GM12878 (cell line): ENCODE measurements around the gene ARHGAP22. TPM values are rescaled to one million over a fixed set of nuclear protein-coding genes. Genes with fewer than 3 reads are reported as not detected.

Source experiments
- ATAC-seq: fragments of 200-7000 bp; cut with Tn5 transposase; 3 replicates; pipeline ENCODE4 v1.9.1; 2020; ENCODE audit warnings: mild to moderate bottlenecking, moderate library complexity
- BruUV-seq: library from RNA; stranded (reverse); fragments of 400-500 nt; replicated peaks from 2 replicates; lab custom pipeline; 2021; lab: Mats Ljungman, UMichigan
- CTCF ChIA-PET: fragments of 300-600 bp; sonication (Branson Sonifier 250); formaldehyde crosslinking; extraction: SDS; loops from one replicate; lab custom pipeline; 2021; ENCODE audit warnings: inconsistent platforms; lab: Yijun Ruan, JAX
- POLR2A ChIA-PET: fragments of 350-600 bp; formaldehyde crosslinking; extraction: SDS; loops from one replicate; lab custom pipeline; 2021; ENCODE audit warnings: inconsistent platforms; lab: Charles Lee
- RAD21 ChIA-PET: fragments of 300-600 bp; sonication (Branson Sonifier 250); formaldehyde crosslinking; loops from one replicate; lab custom pipeline; 2023; ENCODE audit warnings: antibody characterized with exemption; ENCODE audit not compliant: unreplicated experiment; lab: Charles Lee
- SMC1A ChIA-PET: fragments of 300-600 bp; sonication (Branson Sonifier 250); formaldehyde crosslinking; loops from one replicate; lab custom pipeline; 2023; ENCODE audit not compliant: unreplicated experiment, uncharacterized antibody; lab: Charles Lee
- DNase-seq: peaks from one replicate; pipeline ENCODE4 v3.0.0-alpha.2; 2011; ENCODE audit warnings: low read depth, low spot score
- FAIRE-seq: peaks from 3 replicates; lab custom pipeline; 2011; peaks lifted over from hg19 to GRCh38; lab: Jason Lieb, UNC
- H2AFZ ChIP-seq: 2 replicates; pipeline ENCODE4 v1.6.0; 2011; ENCODE audit warnings: low read depth, low read length, control low read depth; ENCODE audit not compliant: control insufficient read depth
- H3K27ac ChIP-seq: 2 replicates; pipeline ENCODE4 v1.5.1; 2011; ENCODE audit warnings: control low read depth; ENCODE audit not compliant: control insufficient read depth, insufficient read depth
- H3K27me3 ChIP-seq, 2 experiments: replicated peaks in 1 of 2; 2 replicates each; pipeline versions ENCODE4 v1.6.0 to v1.6.1; 2011; ENCODE audit warnings: low read length in 1 of 2; ENCODE audit not compliant: control insufficient read depth in 2 of 2, insufficient read depth in 2 of 2
- H3K36me3 ChIP-seq, 2 experiments: 2 replicates each; pipeline ENCODE4 v1.5.1; 2011; ENCODE audit warnings: low read length in 1 of 2; ENCODE audit not compliant: control insufficient read depth in 2 of 2, insufficient read depth in 2 of 2
- H3K4me1 ChIP-seq: 2 replicates; pipeline ENCODE4 v1.6.1; 2011; ENCODE audit warnings: mild to moderate bottlenecking, low read length, moderate library complexity, mixed read lengths; ENCODE audit not compliant: control insufficient read depth, insufficient read depth
- H3K4me2 ChIP-seq: 2 replicates; pipeline ENCODE4 v1.6.0; 2011; ENCODE audit warnings: control low read depth; ENCODE audit not compliant: control insufficient read depth, insufficient read depth
- H3K4me3 ChIP-seq: fragments of 200-600 bp; sonication (generic); 2 replicates; pipeline ENCODE4 v1.5.1; 2016
- H3K79me2 ChIP-seq: 2 replicates; pipeline ENCODE4 v1.6.0; 2011; ENCODE audit warnings: low read length; ENCODE audit not compliant: control insufficient read depth, insufficient read depth
- H3K9ac ChIP-seq: 2 replicates; pipeline ENCODE4 v1.8.0; 2011; ENCODE audit warnings: low read length, control low read depth, mixed read lengths; ENCODE audit not compliant: control insufficient read depth, insufficient read depth
- H3K9me3 ChIP-seq: replicated peaks from 3 replicates; pipeline ENCODE4 v1.5.1; 2011; ENCODE audit warnings: mild to moderate bottlenecking, low read length; ENCODE audit not compliant: control insufficient read depth, insufficient read depth
- H4K20me1 ChIP-seq: 2 replicates; pipeline ENCODE4 v1.6.0; 2011; ENCODE audit not compliant: control insufficient read depth, insufficient read depth
- GABPA ChIP-seq: IDR thresholded peaks from 2 replicates; pipeline ENCODE4 v1.6.1; 2014; ENCODE audit warnings: antibody characterized with exemption, low read depth, mild to moderate bottlenecking, inconsistent platforms
- IRF3 ChIP-seq: fragments of 450-650 bp; IDR thresholded peaks from 2 replicates; pipeline ENCODE4 v1.6.1; 2014; ENCODE audit warnings: mild to moderate bottlenecking
- MYB ChIP-seq: fragments of 150-350 bp; IDR thresholded peaks from 2 replicates; pipeline ENCODE4 v1.6.1; 2014; ENCODE audit warnings: mild to moderate bottlenecking, low read depth, low read length, borderline replicate concordance
- RCOR1 ChIP-seq: conservative IDR thresholded peaks from 2 replicates; pipeline ENCODE4 v1.6.1; 2012; ENCODE audit warnings: low read depth, low read length, improper control_type of control experiment
- SMAD5 ChIP-seq: IDR thresholded peaks from 2 replicates; pipeline ENCODE4 v1.6.1; 2016; ENCODE audit warnings: antibody characterized with exemption, low read depth
- SMC3 ChIP-seq: IDR thresholded peaks from 2 replicates; pipeline ENCODE4 v1.6.1; 2011; ENCODE audit warnings: low read length, improper control_type of control experiment, borderline replicate concordance
- WGBS: methylation state at CpG from one replicate; pipeline ENCODE4 v1.1.6; 2016; ENCODE audit warnings: low lambda C conversion rate; ENCODE audit not compliant: insufficient replicate concordance, insufficient coverage; ENCODE audit errors: missing lambda C conversion rate; 5-methylcytosine and 5-hydroxymethylcytosine counted together
- in situ Hi-C: fragments of 300-500 bp; cut with MboI; formaldehyde crosslinking; loops from 9 replicates; pipeline ENCODE4 v1.14.3; 2018; ENCODE audit warnings: mixed read lengths
- intact Hi-C: fragments of 100-400 bp; cut with micrococcal nuclease; formaldehyde crosslinking; loops from one replicate; pipeline ENCODE4 v1.14.2; 2022; ENCODE audit not compliant: unreplicated experiment
- polyA plus RNA-seq, 11 experiments: library from polyadenylated mRNA; depleted of rRNA in 4 of 11; unstranded in 6 of 11; stranded (reverse) in 5 of 11; fragments of >200 nt; fragmentation: Nextera tagmentation in 4 of 11; fragmentation: Illumina TruSeq in 1 of 11; extraction: Ambion mirVana in 4 of 11; extraction: Trizol in 1 of 11; gene quantifications; 1 replicate in 1 of 11; 2 replicates in 10 of 11; pipeline versions ENCODE4 v1.2.1 to v1.2.3, GENCODE V29; 2011 to 2016; ENCODE audit warnings: inconsistent platforms in 2 of 11, missing spikeins in 2 of 11, low read depth in 1 of 11
- total RNA-seq, 4 experiments: library from RNA; depleted of rRNA in 3 of 4; stranded (reverse); fragments of >200 nt in 3 of 4; fragmentation: Illumina TruSeq in 1 of 4; extraction: Trizol in 1 of 4; gene quantifications; 2 replicates each; pipeline versions ENCODE4 v1.2.1 to v1.2.3, GENCODE V29; 2013 to 2021
- TF ChIP-seq, protein P1 (sequence below): IDR thresholded peaks from 2 replicates; pipeline ENCODE4 v1.6.1; 2011; ENCODE audit warnings: low read depth, low read length, improper control_type of control experiment, borderline replicate concordance

The ARHGAP22 gene
- total and polyA plus RNA-seq, 10 of the 15 experiments (the other 5 are each of a cell fraction or from before 2014, with no cell fraction given): 0.07 to 0.61 (median 0.18) TPM; not detected in 5

DNA sequence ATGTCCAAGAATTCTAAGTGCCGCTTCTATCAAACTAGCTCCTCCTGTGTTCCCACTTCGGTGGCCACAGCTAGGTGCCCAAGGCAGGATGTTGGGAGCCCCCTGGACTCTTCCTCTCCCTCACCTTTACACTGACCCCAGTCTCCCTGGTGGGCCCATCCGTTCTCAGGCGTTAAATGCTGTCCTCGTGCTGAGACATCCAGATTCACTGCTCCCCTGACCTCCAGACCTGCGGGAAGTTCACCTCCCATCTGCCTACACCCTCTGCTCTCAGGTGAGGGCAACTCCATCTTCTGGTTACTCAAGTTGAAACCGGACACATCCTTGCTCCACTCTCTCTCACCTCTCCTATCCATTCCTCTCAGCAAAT lies 114.3 kb downstream of the ARHGAP22 start (continued):
- TF ChIP-seq SMAD5 (no peak), RCOR1 (no peak)

DNA sequence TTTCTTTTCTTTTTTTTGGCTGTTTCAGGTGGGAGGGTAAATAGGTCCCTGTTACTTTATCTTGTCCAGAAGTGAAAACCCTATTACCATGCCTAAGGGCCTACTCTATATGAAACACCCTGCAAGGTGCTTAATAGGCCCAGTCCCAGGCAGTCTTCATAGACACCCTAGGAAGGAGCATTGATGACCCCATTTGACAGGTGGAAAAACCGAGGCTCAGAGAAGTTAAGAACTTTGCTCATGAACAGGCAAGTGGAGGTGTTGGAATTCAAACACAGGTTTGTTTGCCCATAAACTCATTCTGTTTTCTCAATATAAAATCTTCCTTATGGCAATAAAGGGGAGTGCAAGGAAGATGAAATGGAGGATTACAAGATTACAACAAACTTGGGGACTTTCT lies 115.8 kb downstream of the ARHGAP22 start:
- SMC1A ChIA-PET: no interaction called here
- no peak overlapping the region for H2AFZ ChIP-seq
- CTCF ChIA-PET: no interaction called here
- TF ChIP-seq IRF3 (no peak), MYB (no peak), SMC3 (no peak), GABPA (no peak)
- TF ChIP-seq, protein P1, sequence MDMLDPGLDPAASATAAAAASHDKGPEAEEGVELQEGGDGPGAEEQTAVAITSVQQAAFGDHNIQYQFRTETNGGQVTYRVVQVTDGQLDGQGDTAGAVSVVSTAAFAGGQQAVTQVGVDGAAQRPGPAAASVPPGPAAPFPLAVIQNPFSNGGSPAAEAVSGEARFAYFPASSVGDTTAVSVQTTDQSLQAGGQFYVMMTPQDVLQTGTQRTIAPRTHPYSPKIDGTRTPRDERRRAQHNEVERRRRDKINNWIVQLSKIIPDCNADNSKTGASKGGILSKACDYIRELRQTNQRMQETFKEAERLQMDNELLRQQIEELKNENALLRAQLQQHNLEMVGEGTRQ: no peak
- TF ChIP-seq, all 136 proteins: peak for 0
- Histone ChIP-seq H3K36me3 (no peaks in the 10 kb centered on the region), H3K4me3 (no peak overlapping the region), H3K79me2 (no peaks in the 10 kb centered on the region), H3K9me3 (no peaks in the 10 kb centered on the region), H3K9ac (no peak overlapping the region), H3K27me3 (peaks cover 0 to 3% of the 10 kb centered on the region in 2 experiments; a peak in 1 of 4 replicates), H3K4me2 (no peak overlapping the region), H3K27ac (no peak overlapping the region), H3K4me1 (no peaks in the 10 kb centered on the region), H4K20me1 (no peaks in the 10 kb centered on the region)
- 55% methylated on average over 1 of the region's 1 CpG for WGBS
- POLR2A ChIA-PET: no interaction called here
- intact Hi-C loops (no loop called here), in situ Hi-C loops (no loop called here)
- RAD21 ChIA-PET: no interaction called here
- DNase-seq (no peak), ATAC-seq (no peak), FAIRE-seq (no peak)
- BruUV-seq: no TSS peak
